IMR-90 (cell line): Measurements from ENCODE around the gene SDC1. TPM values are rescaled to one million over a fixed set of nuclear protein-coding genes. Genes with fewer than 3 reads are reported as not detected.

Source experiments
- ATAC-seq: fragments of 200-7000 bp; cut with Tn5 transposase; 2 replicates; pipeline ENCODE4 v1.9.1; 2020; ENCODE audit warnings: low read depth, mild to moderate bottlenecking, moderate library complexity
- BruUV-seq: library from RNA; stranded (reverse); fragments of 400-500 nt; replicated peaks from 2 replicates; lab custom pipeline; 2021; lab: Mats Ljungman, UMichigan
- CTCF ChIA-PET: fragments of 300-600 bp; formaldehyde crosslinking; extraction: SDS; loops from one replicate; lab custom pipeline; 2021; ENCODE audit warnings: antibody characterized with exemption; lab: Yijun Ruan, JAX
- POLR2A ChIA-PET: fragments of 300-600 bp; sonication (Branson Sonifier 250); formaldehyde crosslinking; loops from one replicate; lab custom pipeline; 2022; ENCODE audit warnings: antibody characterized with exemption; ENCODE audit not compliant: unreplicated experiment; lab: Charles Lee
- DNase-seq: peaks from one replicate; pipeline ENCODE4 v3.0.0; 2013
- H2AFZ ChIP-seq: replicated peaks from 2 replicates; pipeline ENCODE3; 2013; ENCODE audit warnings: low read length, mild to moderate bottlenecking; ENCODE audit not compliant: poor library complexity
- H2AK5ac ChIP-seq: 2 replicates; pipeline ENCODE4 v1.6.1; 2013; ENCODE audit warnings: low read depth, low read length, inconsistent platforms
- H2AK9ac ChIP-seq: replicated peaks from 2 replicates; pipeline ENCODE3; 2013; ENCODE audit warnings: mild to moderate bottlenecking, low read depth, low read length, moderate library complexity; ENCODE audit not compliant: poor library complexity
- H2BK120ac ChIP-seq: 2 replicates; pipeline ENCODE4 v1.6.1; 2013; ENCODE audit warnings: low read depth, low read length, inconsistent platforms
- H2BK15ac ChIP-seq: 3 replicates; pipeline ENCODE4 v1.6.1; 2013; ENCODE audit warnings: low read depth, low read length, inconsistent platforms
- H2BK20ac ChIP-seq: 2 replicates; pipeline ENCODE4 v1.6.1; 2013; ENCODE audit warnings: low read depth, mild to moderate bottlenecking, inconsistent platforms, low read length, moderate library complexity
- H2BK5ac ChIP-seq: 2 replicates; pipeline ENCODE4 v1.6.1; 2013; ENCODE audit warnings: mild to moderate bottlenecking, low read depth, low read length, inconsistent platforms; ENCODE audit not compliant: poor library complexity, severe bottlenecking
- H3K14ac ChIP-seq: replicated peaks from 2 replicates; pipeline ENCODE4 v1.6.1; 2013; ENCODE audit warnings: low read depth, low read length, inconsistent platforms
- H3K18ac ChIP-seq: 2 replicates; pipeline ENCODE4 v1.6.1; 2013; ENCODE audit warnings: low read depth, low read length, control low read depth
- H3K23ac ChIP-seq: 2 replicates; pipeline ENCODE4 v1.6.1; 2013; ENCODE audit warnings: low read depth, low read length, inconsistent platforms
- H3K27ac ChIP-seq: 2 replicates; pipeline ENCODE4 v1.5.1; 2013; ENCODE audit warnings: mild to moderate bottlenecking, control low read depth, low read length; ENCODE audit not compliant: insufficient read depth
- H3K27me3 ChIP-seq: 2 replicates; pipeline ENCODE4 v1.6.1; 2013; ENCODE audit warnings: low read length; ENCODE audit not compliant: control insufficient read depth, insufficient read depth
- H3K36me3 ChIP-seq: 2 replicates; pipeline ENCODE4 v1.6.1; 2013; ENCODE audit warnings: low read length, mixed read lengths; ENCODE audit not compliant: control insufficient read depth, insufficient read depth
- H3K4ac ChIP-seq: 2 replicates; pipeline ENCODE4 v1.6.1; 2013; ENCODE audit warnings: low read depth, low read length, inconsistent platforms
- H3K4me1 ChIP-seq: 2 replicates; pipeline ENCODE4 v1.6.1; 2013; ENCODE audit warnings: low read length, mixed read lengths; ENCODE audit not compliant: control insufficient read depth, insufficient read depth
- H3K4me2 ChIP-seq: 2 replicates; pipeline ENCODE4 v1.6.1; 2013; ENCODE audit warnings: low read depth, mild to moderate bottlenecking, control low read depth, low read length, moderate library complexity
- H3K4me3 ChIP-seq: 2 replicates; pipeline ENCODE4 v1.5.1; 2013; ENCODE audit warnings: low read depth, mild to moderate bottlenecking, control low read depth, low read length, moderate library complexity; ENCODE audit not compliant: insufficient read depth
- H3K56ac ChIP-seq: 2 replicates; pipeline ENCODE4 v1.6.1; 2013; ENCODE audit warnings: low read length, inconsistent platforms; ENCODE audit not compliant: insufficient read depth; ENCODE audit errors: extremely low read depth
- H3K79me1 ChIP-seq, 2 experiments: 2 replicates each; pipeline ENCODE4 v1.6.1; 2013; ENCODE audit warnings: low read length in 2 of 2, inconsistent platforms in 1 of 2, low read depth in 1 of 2
- H3K9ac ChIP-seq: 2 replicates; pipeline ENCODE4 v1.6.1; 2013; ENCODE audit warnings: low read depth, low read length, control low read depth
- H3K9me1 ChIP-seq: 2 replicates; pipeline ENCODE4 v1.6.1; 2013; ENCODE audit warnings: low read length, inconsistent platforms; ENCODE audit not compliant: insufficient read depth
- H3K9me3 ChIP-seq: 2 replicates; pipeline ENCODE4 v1.6.1; 2013; ENCODE audit warnings: low read length; ENCODE audit not compliant: control insufficient read depth, insufficient read depth
- H4K20me1 ChIP-seq: 2 replicates; pipeline ENCODE4 v1.6.1; 2013; ENCODE audit warnings: low read length, inconsistent platforms; ENCODE audit not compliant: insufficient read depth
- H4K5ac ChIP-seq: 2 replicates; pipeline ENCODE4 v1.6.1; 2013; ENCODE audit warnings: mild to moderate bottlenecking, low read depth, low read length, control low read depth
- H4K8ac ChIP-seq, 2 experiments: 2 replicates each; pipeline ENCODE4 v1.6.1; 2013; ENCODE audit warnings: low read depth in 2 of 2, low read length in 2 of 2, control low read depth in 1 of 2, inconsistent platforms in 1 of 2
- H4K91ac ChIP-seq: 2 replicates; pipeline ENCODE4 v1.6.1; 2013; ENCODE audit warnings: low read depth, low read length, inconsistent platforms; ENCODE audit not compliant: insufficient read depth
- CHD1 ChIP-seq: IDR thresholded peaks from 2 replicates; pipeline ENCODE4 v1.6.1; 2012; ENCODE audit warnings: low read depth, low read length, improper control_type of control experiment
- MAZ ChIP-seq: IDR thresholded peaks from 2 replicates; pipeline ENCODE4 v1.6.1; 2012; ENCODE audit warnings: low read depth, mild to moderate bottlenecking, low read length, improper control_type of control experiment, moderate library complexity, borderline replicate concordance
- WGBS, 2 experiments: methylation state at CpG; one replicate each; pipeline versions ENCODE4 v1.1.5 to v1.1.7; 2013; ENCODE audit warnings: missing lambda C conversion rate in 2 of 2; ENCODE audit not compliant: insufficient read length in 1 of 2; ENCODE audit errors: extremely low coverage in 2 of 2; 5-methylcytosine and 5-hydroxymethylcytosine counted together
- dilution Hi-C: fragments of 300-500 bp; cut with HindIII; formaldehyde crosslinking; loops from one replicate; pipeline ENCODE4 v1.14.3; 2018; ENCODE audit warnings: low sequenced_read_pairs; ENCODE audit not compliant: unreplicated experiment
- in situ Hi-C: fragments of 300-500 bp; cut with MboI; formaldehyde crosslinking; loops from 3 replicates; pipeline ENCODE4 v1.14.3; 2019; ENCODE audit warnings: low sequenced_read_pairs, inconsistent platforms, mixed read lengths
- intact Hi-C: fragments of 100-400 bp; cut with micrococcal nuclease; formaldehyde crosslinking; loops from 2 replicates; pipeline ENCODE4 v1.10.0; 2022
- polyA plus RNA-seq, 3 experiments: library from polyadenylated mRNA; depleted of rRNA; stranded (reverse); fragments of >200 nt; gene quantifications; 2 replicates each; pipeline ENCODE4 v1.2.3, GENCODE V29; 2012; ENCODE audit warnings: low replicate concordance in 1 of 3
- total RNA-seq: library from RNA; depleted of rRNA; stranded (reverse); fragments of >200 nt; gene quantifications from 2 replicates; pipeline ENCODE4 v1.2.3, GENCODE V29; 2012
- TF ChIP-seq, protein P1 (sequence below): fragments of 150-350 bp; IDR thresholded peaks from 2 replicates; pipeline ENCODE4 v1.6.1; 2017; ENCODE audit warnings: mild to moderate bottlenecking, antibody characterized with exemption, low read length, low read depth

Gene SDC1
- total and polyA plus RNA-seq, 2 of the 4 experiments (the other 2 are of a cell fraction), result 22.0 to 28.3 TPM

DNA sequence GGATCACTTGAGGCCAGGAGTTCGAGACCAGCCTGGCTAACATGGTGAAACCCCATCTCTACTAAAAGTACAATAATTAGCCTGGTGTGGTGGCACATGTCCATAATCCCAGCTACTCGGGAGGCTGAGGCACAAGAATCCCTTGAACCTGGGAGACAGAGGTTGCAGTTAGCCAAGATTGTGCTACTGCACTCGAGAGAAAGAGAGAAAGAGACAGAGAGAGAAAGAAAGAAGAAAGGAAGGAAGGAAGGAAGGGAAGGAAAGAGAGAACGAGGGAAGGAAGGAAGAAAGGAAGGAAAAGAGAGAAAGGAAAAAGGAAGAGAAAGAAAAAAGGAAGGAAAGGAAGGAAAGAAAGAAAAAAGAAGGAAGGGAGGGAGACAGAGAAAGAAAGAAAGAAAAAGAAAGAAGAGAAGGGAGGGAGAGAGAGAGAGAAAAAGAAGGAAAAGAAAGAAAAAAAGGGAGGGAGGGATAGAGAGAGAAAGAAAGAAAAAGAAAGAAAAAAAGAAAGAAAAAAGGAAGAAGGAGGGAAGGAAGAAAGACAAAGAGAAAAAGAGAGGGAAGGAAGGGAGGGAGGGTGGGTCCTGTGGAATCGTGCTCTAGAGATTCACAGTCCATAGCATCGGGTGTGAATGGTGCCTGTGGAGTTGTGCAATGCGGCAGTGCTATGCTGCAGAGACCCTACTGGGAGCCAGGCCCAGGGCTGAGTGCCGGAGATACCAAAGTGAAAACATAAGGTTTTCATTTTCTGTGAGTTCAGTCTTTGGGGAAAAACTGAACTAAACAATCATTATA lies 4.6 kb upstream of the SDC1 start (continued):
- no peak for TF ChIP-seq CHD1

DNA sequence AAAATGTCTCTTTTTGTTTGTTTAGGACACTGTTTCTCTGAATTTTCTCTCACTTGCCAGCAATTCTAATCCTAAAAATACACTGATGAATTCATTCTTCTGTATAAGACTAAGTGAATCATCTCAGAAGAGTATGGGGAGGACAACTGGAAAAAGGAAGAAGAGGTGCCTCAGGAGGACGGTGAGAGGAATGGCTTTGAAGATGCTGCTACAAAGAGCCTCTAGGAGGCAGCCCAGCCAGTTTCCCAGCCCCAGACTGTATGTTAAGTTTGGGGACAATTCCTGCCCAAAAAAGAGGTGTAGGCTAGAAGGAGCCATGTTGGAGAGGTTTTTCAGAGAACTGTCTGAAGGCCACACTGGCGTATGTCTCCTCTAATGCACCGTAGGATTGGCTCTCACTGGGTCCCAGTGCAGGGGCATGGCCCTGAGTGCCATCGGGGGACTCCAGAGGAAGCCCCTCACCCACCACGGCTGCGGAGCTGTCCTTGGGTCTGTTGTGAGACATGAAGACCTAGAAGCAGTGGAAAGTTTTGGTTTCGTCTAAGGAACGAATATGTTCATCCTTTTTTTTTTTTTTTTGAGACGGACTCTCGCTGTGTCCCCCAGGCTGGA lies 3.1 kb upstream of the SDC1 start:
- H3K4me3 ChIP-seq, result no peak overlapping the region
- no peak overlapping the region for H3K56ac ChIP-seq
- peaks cover 6% of the 10 kb centered on the region; the same call in 1 of the 2 replicates for H3K9me1 ChIP-seq
- no TSS peak for BruUV-seq
- H3K27ac ChIP-seq, result no peak overlapping the region
- no peak overlapping the region for H4K8ac ChIP-seq
- intact Hi-C loops, result no loop called here
- TF ChIP-seq, protein P1, sequence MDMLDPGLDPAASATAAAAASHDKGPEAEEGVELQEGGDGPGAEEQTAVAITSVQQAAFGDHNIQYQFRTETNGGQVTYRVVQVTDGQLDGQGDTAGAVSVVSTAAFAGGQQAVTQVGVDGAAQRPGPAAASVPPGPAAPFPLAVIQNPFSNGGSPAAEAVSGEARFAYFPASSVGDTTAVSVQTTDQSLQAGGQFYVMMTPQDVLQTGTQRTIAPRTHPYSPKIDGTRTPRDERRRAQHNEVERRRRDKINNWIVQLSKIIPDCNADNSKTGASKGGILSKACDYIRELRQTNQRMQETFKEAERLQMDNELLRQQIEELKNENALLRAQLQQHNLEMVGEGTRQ, result no peak
- no peak for TF ChIP-seq MAZ
- TF ChIP-seq CHD1, result no peak
- peaks cover under 1% of the 10 kb centered on the region; the same call in 1 of the 2 replicates for H3K4me1 ChIP-seq
- H3K9me3 ChIP-seq, result 0 out of 2 replicates have a peak, but pooled peaks cover 2% of the 10 kb centered on the region
- no peak overlapping the region for H2BK5ac ChIP-seq
- ATAC-seq, result no peak
- dilution Hi-C loops, result no loop called here
- H4K20me1 ChIP-seq, result no peaks in the 10 kb centered on the region
- H3K79me1 ChIP-seq, result peaks cover 0 to 2% of the 10 kb centered on the region in 2 experiments; a peak in 2 of 4 replicates
- no peak overlapping the region for H4K5ac ChIP-seq
- no peak overlapping the region for H2AK5ac ChIP-seq
- 67% methylated on average over 1 of the region's 10 CpGs; no CpG with 5 or more reads in 1 of the 2 experiments for WGBS, 2 experiments
- H3K18ac ChIP-seq, result no peak overlapping the region
- H3K27me3 ChIP-seq, result no peaks in the 10 kb centered on the region
- CTCF ChIA-PET, result no interaction called here
- no peak overlapping the region for H3K4ac ChIP-seq
- H4K91ac ChIP-seq, result no peak overlapping the region
- DNase-seq, result no peak
- H3K36me3 ChIP-seq, result no peaks in the 10 kb centered on the region
- H3K4me2 ChIP-seq, result no peak overlapping the region
- no peak overlapping the region for H3K9ac ChIP-seq
- H2BK120ac ChIP-seq, result no peak overlapping the region
- in situ Hi-C loops, result no loop called here
- no peak overlapping the region for H3K23ac ChIP-seq
- no peak overlapping the region for H2BK15ac ChIP-seq
- no peak overlapping the region for H2BK20ac ChIP-seq
- no peak overlapping the region for H2AK9ac ChIP-seq
- no peak overlapping the region for H3K14ac ChIP-seq
- no peak overlapping the region for H2AFZ ChIP-seq
- POLR2A ChIA-PET, result no interaction called here
